ENCODE measurements around the gene YLPM1. TPM values are rescaled to one million over a fixed set of nuclear protein-coding genes. Genes with fewer than 3 reads are reported as not detected.

The YLPM1 gene
- total and polyA plus RNA-seq, 2 donors (not counting 1 experiment from before 2014, with no cell fraction given) = 22.4 to 116 TPM

GRCh38 chr14:74871819-74872218 lies 108.7 kb downstream of the YLPM1 start:
- no peak overlapping the region for H3K4me3 Mint-ChIP-seq
- no peaks in the 10 kb centered on the region for H3K9me3 ChIP-seq (ENCODE audit: control extremely low read depth in 1 of 3, control insufficient read depth in 2 of 3, insufficient read depth in 1 of 3, low read length in 2 of 3)
- H3K9me3 Mint-ChIP-seq (ENCODE audit: insufficient read depth) = no peaks in the 10 kb centered on the region
- intact Hi-C loops (cut with micrococcal nuclease) = no loop called here
- CTCF ChIA-PET = interaction anchor here (15.8 to 41.3 kb wide), 2 partner anchors 13 to 29 kb away, joined by 193 to 926 read pairs; no protein-coding TSS in a partner anchor
- no peak for TF ChIP-seq EZH2 (IDR thresholded peaks at IDR 0.05; ENCODE audit: borderline replicate concordance, insufficient read depth, low read depth, low read length, poor library complexity, severe bottlenecking)
- no peak for TF ChIP-seq CTCF (IDR thresholded peaks at IDR 0.05)
- H3K4me2 ChIP-seq (replicated peaks; ENCODE audit: low read depth, low read length, poor library complexity, severe bottlenecking) = no peak overlapping the region
- POLR2A ChIA-PET = interaction anchor here (0.6 kb wide), 1 partner anchor 10 kb away, joined by 3 read pairs; no protein-coding TSS in a partner anchor
- H3K27me3 ChIP-seq (replicated peaks in 1 of 4; ENCODE audit: control extremely low read depth in 1 of 4, control insufficient read depth in 3 of 4, insufficient read depth in 4 of 4, low read length in 3 of 4) = no peaks in the 10 kb centered on the region
- H3K79me2 ChIP-seq (ENCODE audit: control insufficient read depth, insufficient read depth, low read length) = no peaks in the 10 kb centered on the region
- no peak overlapping the region for H2AFZ ChIP-seq (ENCODE audit: insufficient read depth, low read depth, low read length, poor library complexity, severe bottlenecking)
- ATAC-seq (ENCODE audit: low read depth) (no peak), DNase-seq (no peak)
- H3K4me1 Mint-ChIP-seq = peaks cover 18% of the 10 kb centered on the region
- H3K27ac Mint-ChIP-seq = no peak overlapping the region
- no peak overlapping the region for H3K27ac ChIP-seq (ENCODE audit: low read length in 2 of 2)
- 100% methylated on average over 2 of the region's 4 CpGs for WGBS (ENCODE audit: insufficient coverage)
- H3K4me1 ChIP-seq (ENCODE audit: control insufficient read depth in 2 of 2, insufficient read depth in 2 of 2, low read length in 2 of 2) = peaks cover 14 to 23% of the 10 kb centered on the region in 2 donors
- H3K36me3 ChIP-seq (replicated peaks in 1 of 2; ENCODE audit: control extremely low read depth in 1 of 2, control insufficient read depth in 1 of 2, extremely low read depth in 1 of 2, insufficient read depth in 2 of 2, low read length in 1 of 2) = no peaks in the 10 kb centered on the region
- no peaks in the 10 kb centered on the region for H3K27me3 Mint-ChIP-seq
- no peaks in the 10 kb centered on the region for H4K20me1 ChIP-seq (ENCODE audit: control insufficient read depth, insufficient read depth, low read length, poor library complexity, severe bottlenecking)
- H3K9ac ChIP-seq (ENCODE audit: low read length) = no peak overlapping the region
- H3K4me3 ChIP-seq (ENCODE audit: control extremely low read depth in 1 of 5, extremely low read depth in 1 of 5, insufficient read depth in 1 of 5, low read depth in 2 of 5, low read length in 4 of 5) = no peak overlapping the region

- WGBS (ENCODE audit: insufficient coverage) = no CpG with 5 or more reads among the region's 5 CpGs
- H3K9me3 Mint-ChIP-seq (ENCODE audit: insufficient read depth) = no peaks in the 10 kb centered on the region
- Histone ChIP-seq H4K20me1 (ENCODE audit: control insufficient read depth, insufficient read depth, low read length, poor library complexity, severe bottlenecking) (no peaks in the 10 kb centered on the region), H2AFZ (ENCODE audit: insufficient read depth, low read depth, low read length, poor library complexity, severe bottlenecking) (peak overlapping the region; percentile 55), H3K27ac (ENCODE audit: low read length in 2 of 2) (no peak overlapping the region), H3K4me3 (ENCODE audit: control extremely low read depth in 1 of 5, extremely low read depth in 1 of 5, insufficient read depth in 1 of 5, low read depth in 2 of 5, low read length in 4 of 5) (no peak overlapping the region), H3K27me3 (replicated peaks in 1 of 4; ENCODE audit: control extremely low read depth in 1 of 4, control insufficient read depth in 3 of 4, insufficient read depth in 4 of 4, low read length in 3 of 4) (no peaks in the 10 kb centered on the region), H3K4me2 (replicated peaks; ENCODE audit: low read depth, low read length, poor library complexity, severe bottlenecking) (peak overlapping the region; percentile 65), H3K79me2 (ENCODE audit: control insufficient read depth, insufficient read depth, low read length) (peaks cover under 1% of the 10 kb centered on the region), H3K9ac (ENCODE audit: low read length) (no peak overlapping the region), H3K36me3 (replicated peaks in 1 of 2; ENCODE audit: control extremely low read depth in 1 of 2, control insufficient read depth in 1 of 2, extremely low read depth in 1 of 2, insufficient read depth in 2 of 2, low read length in 1 of 2) (no peaks in the 10 kb centered on the region), H3K9me3 (ENCODE audit: control extremely low read depth in 1 of 3, control insufficient read depth in 2 of 3, insufficient read depth in 1 of 3, low read length in 2 of 3) (no peaks in the 10 kb centered on the region), H3K4me1 (ENCODE audit: control insufficient read depth in 2 of 2, insufficient read depth in 2 of 2, low read length in 2 of 2) (peaks cover 14 to 17% of the 10 kb centered on the region in 2 donors)
- H3K4me1 Mint-ChIP-seq = peaks cover 20% of the 10 kb centered on the region
- ATAC-seq (ENCODE audit: low read depth) (no peak), DNase-seq (no peak)
- H3K4me3 Mint-ChIP-seq = no peak overlapping the region
- TF ChIP-seq CTCF (IDR thresholded peaks at IDR 0.05) = no peak
- TF ChIP-seq EZH2 (IDR thresholded peaks at IDR 0.05; ENCODE audit: borderline replicate concordance, insufficient read depth, low read depth, low read length, poor library complexity, severe bottlenecking) = no peak
- CTCF ChIA-PET = interaction anchor here (15.8 to 41.3 kb wide), 2 partner anchors 17 to 26 kb away, joined by 193 to 926 read pairs; no protein-coding TSS in a partner anchor
- H3K27ac Mint-ChIP-seq = no peak overlapping the region
- intact Hi-C loops (cut with micrococcal nuclease) = no loop called here
- no peaks in the 10 kb centered on the region for H3K27me3 Mint-ChIP-seq
- POLR2A ChIA-PET = no interaction called here
These were observed 112.1 kb downstream of the YLPM1 start for GRCh38 chr14:74875204-74875603.

Measured in B cell (primary cell).